Measurements from ENCODE around the gene ATP8B2. TPM values are rescaled to one million over a fixed set of nuclear protein-coding genes. Genes with fewer than 3 reads are reported as not detected.
"Not testable (repeated sequence)": the region's sequence is repeated elsewhere in the genome, so short reads cannot be mapped to it uniquely, and the experiment has no call there.

Gene ATP8B2, protein sequence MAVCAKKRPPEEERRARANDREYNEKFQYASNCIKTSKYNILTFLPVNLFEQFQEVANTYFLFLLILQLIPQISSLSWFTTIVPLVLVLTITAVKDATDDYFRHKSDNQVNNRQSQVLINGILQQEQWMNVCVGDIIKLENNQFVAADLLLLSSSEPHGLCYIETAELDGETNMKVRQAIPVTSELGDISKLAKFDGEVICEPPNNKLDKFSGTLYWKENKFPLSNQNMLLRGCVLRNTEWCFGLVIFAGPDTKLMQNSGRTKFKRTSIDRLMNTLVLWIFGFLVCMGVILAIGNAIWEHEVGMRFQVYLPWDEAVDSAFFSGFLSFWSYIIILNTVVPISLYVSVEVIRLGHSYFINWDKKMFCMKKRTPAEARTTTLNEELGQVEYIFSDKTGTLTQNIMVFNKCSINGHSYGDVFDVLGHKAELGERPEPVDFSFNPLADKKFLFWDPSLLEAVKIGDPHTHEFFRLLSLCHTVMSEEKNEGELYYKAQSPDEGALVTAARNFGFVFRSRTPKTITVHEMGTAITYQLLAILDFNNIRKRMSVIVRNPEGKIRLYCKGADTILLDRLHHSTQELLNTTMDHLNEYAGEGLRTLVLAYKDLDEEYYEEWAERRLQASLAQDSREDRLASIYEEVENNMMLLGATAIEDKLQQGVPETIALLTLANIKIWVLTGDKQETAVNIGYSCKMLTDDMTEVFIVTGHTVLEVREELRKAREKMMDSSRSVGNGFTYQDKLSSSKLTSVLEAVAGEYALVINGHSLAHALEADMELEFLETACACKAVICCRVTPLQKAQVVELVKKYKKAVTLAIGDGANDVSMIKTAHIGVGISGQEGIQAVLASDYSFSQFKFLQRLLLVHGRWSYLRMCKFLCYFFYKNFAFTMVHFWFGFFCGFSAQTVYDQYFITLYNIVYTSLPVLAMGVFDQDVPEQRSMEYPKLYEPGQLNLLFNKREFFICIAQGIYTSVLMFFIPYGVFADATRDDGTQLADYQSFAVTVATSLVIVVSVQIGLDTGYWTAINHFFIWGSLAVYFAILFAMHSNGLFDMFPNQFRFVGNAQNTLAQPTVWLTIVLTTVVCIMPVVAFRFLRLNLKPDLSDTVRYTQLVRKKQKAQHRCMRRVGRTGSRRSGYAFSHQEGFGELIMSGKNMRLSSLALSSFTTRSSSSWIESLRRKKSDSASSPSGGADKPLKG
- total RNA-seq, result 40.4 TPM

DNA sequence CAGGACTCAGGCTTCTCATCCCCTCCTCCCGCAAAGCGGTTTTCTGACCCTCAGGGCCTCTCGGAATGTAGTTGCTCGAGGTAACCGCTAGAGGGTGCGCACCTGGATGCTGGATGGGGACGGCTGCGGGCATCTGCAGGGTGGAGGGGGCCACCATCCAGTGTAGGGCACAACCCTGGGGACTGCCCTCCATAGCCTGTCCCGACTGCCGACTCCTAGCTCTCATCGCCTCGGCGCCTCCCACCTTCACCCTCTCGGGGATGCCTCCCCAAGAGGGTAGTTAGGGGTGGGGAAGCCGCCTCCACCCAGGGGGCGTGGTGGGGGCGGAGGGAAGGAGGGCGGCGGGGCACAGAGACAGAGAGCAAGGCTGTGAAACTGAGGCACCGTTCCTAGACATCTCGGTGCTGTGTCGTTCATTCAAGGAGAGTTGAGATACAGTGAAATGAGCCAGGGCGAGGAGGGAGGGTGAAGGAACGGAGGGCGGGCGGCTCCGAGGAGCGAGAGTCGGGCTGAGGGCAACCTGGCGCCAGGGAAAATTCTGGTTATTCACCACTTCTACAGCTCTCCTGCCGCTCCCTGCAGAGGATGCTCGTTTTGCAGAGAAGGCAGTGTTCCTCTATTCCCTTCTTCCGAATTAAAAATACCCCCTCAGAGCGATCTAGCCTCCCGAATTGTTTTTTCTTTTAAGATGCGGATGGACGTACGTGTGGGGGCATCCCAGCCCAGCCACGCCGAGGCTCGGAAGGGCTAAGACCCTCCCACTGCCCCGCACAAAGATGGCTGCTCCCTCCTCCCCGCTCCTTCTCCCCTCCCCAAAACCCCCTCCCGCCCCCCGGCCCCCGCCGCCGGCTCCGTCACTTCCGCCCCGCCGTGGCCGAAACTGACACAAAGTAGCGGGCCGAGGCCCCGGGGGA lies at the start of gene ATP8B2:
ATP8B2 (plus strand) TSS at position 857 of the 914 bp plus-strand sequence. CDS start 2,617 bp downstream, outside the sequence.
- peak; percentile 72 for DNase-seq

DNA sequence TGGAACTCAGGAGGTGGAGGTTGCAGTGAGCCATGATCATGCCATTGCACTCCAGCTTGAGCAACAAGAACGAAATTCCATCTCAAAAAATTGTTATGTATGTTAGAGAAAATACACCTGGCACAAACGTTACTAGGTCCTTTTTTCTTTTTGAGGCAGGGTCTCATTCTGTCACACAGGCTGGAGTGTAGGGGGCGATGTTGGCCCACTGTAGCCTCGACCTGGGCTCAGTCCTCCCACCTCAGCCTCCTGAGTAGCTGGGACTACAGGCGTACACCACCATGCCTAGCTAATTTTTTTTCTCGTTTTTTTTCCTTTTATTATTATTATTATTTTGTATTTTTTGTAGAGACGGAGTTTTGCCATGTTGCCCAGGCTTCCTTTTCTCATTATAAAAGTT lies 48.5 kb upstream of the ATP8B2 start:
- DNase-seq, result no peak

DNA sequence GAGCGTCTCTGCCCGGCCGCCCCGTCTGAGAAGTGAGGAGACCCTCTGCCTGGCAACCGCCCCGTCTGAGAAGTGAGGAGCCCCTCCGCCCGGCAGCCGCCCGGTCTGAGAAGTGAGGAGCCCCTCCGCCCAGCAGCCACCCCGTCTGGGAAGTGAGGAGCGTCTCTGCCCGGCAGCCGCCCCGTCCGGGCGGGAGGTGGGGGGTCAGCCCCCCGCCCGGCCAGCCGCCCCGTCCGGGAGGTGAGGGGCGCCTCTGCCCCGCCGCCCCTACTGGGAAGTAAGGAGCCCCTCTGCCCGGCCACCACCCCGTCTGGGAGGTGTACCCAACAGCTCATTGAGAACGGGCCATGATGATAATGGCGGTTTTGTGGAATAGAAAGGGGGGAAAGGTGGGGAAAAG lies 37.7 kb upstream of the ATP8B2 start:
- DNase-seq, result not testable (repeated sequence)

DNA sequence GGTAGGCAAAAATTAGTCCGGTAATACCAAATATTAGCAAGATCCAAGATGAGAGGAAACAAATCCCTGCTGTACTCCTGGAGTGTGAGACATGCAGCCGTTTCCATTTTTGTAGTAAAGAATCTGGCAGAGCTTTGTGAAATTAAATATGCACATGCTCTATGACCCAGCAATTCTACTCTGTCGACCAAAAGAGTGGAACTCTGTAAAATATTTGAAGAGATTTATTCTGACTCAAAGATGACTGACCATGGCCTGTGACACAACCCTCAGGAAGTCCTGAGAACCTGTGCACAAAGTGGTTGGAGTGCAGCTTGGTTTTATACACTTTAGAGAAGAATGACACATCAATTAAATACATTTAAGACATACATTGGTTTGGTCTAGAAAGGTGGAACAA lies 36.7 kb upstream of the ATP8B2 start:
- DNase-seq, result no peak

DNA sequence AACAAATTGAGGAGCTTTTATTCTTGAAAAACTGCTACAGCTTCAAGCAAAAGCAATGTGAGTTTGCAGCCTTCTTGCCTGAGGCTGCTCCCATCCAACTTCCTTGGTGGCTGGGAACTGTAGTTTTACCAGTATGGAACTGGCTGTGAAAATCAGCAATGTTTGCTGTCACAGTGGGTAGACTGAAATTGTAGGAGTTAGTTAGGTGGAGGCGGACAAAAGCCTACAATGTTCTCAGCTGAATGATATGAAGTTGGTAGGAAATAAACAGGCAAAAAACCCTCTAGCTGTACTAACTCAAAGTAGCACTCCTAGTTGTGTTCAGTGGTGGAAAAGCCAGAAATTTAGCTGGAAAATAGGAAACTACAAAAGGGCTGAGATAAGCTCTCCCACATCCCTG lies 34.4 kb upstream of the ATP8B2 start:
- DNase-seq, result no peak

DNA sequence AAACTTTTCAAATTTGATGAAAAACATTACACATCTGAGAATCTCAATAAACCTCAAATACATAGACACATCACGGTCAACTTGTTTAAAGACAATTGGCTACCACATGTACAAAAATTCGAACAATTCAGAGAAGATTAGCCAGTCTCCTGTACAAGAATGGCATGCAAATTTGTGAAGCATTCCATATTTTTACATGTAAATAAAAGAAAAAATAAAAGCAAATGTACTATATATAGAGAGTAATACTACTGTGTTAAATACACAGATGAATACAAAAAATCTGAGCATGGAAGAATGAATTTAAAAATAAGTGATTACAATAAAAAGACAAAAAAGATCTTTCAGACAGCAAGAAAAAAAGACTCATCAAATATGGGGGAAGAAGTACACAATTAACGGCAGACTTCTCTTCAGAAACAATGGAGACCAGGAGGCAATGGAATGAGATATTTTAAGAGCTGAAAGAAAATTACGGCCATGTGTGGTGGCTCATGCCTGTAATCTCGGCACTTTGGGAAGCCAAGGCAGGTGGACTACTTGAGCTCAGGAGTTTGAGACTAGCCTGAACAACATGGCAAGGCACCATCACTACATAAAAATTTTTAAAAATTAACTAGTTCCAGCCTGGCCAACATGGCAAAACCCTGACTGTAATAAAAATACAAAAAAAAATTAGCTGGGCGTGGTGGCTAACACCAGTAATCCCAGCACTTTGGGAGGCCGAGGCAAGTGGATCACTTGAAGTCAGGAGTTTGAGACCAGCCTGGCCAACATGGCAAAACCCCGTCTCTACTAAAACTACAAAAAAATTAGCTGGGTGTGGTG lies 29.7 kb upstream of the ATP8B2 start:
- no peak for DNase-seq

DNA sequence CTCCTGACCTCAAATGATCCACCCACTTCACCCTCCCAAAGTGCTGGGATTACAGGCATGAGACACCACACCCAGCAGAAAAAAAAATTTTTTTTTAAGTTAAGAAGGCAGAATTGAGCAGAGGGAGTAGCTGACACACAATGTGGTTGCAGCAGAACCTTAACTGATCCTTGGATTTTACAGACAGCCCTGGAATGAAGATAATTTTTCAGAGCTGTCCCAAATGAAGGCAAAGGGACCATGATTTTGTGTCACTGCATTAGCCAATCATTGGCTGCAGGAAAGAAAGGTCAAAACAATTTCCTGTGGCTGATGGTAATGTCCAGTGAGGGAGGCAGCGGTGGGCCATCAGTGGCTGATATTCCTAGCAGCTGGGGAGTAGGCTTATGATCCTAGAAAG lies 23.7 kb upstream of the ATP8B2 start:
- DNase-seq, result no peak

DNA sequence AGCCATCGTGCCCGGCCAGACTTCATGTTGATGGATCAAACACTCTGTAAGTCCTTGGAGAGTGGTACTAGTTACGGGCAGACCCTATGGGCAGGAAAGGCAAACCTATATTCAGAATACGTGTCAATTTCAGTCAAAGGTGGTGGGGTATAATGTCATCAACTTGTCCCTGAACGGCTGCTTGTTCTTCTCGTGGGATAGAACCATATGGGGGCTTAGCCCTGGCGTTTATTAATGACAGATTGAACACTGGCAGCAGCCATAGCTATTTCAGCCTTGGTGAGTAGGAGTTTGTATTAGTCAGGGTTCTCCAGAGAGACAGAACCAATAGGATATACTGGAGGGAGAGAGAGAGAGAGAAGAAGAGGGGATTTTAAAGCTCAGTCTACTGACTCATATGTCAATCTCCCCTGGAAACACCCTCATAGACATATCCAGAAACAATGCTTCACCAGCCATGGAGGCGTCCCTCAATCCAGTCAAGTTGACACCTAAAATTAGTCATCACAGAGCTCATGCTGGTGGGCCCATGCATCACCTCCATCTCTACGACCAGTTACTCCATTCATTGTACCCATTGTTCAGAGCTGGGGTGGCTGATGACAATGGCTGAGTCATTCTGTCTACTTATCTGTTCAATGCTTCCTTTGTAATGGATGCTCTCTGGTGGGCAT lies 20.5 kb upstream of the ATP8B2 start:
- no peak for DNase-seq

DNA sequence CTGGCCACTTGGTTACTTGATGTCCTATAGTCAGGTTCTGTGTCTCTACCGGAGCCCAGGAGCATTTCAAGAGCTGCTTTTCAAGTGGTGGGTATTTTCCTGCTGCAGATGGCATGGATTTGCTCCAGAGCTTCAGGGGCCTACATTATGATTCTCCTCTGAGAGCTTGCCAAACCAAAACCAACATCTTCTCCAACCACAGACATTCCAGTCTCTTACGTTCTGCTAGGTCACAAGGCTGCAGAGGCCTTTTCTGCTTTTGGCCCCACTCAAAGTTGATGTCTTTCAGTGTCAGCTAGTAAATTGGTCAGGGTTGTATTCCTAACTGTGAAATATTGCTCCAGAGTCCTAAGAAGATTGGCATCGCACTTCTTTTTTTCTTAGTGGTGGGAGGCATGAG lies 19.2 kb upstream of the ATP8B2 start:
- DNase-seq, result no peak

DNA sequence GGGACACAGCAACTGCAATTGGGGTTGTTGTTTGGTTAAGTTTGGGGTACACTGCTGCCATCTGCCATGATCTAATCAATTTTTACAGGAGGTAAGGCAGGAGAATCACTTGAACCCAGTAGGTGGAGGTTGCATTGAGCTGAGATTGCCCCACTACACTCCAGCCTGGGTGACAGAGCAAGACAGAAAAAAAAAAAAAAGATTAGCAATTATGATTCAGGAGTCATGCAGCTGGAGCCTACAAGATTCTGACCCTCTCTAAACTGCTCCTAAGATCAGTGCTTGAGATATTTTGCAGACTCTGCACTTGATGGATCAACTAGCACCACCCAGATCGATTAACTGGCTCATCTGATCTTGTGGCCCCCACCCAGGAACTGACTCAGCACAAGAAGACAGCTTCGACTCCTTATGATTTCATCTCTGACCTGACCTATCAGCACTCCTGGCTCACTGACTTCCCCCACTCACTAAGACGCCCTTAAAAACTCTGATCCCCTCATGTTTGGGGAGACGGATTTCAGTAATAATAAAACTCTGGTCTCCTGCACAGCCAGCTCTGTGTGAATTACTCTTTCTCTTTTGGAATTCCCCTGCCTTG lies 17.6 kb upstream of the ATP8B2 start:
- not testable (repeated sequence) for DNase-seq

DNA sequence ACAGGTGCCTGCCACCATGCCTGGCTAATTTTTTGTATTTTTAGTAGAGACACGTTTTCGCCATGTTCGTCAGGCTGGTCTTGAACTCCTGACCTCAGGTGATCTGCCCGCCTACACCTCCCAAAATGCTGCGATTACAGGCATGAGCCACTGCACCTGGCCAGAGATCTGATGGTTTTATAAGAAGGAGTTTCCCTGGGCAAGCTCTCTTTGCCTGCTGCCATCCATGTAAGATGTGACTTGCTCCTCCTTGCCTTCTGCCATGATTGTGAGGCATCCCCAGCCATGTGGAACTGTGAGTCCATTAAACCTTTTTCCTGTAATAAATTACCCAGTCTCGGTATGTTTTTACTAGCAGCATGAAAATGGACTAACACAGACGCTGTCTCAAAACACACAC lies 16.2 kb upstream of the ATP8B2 start:
- DNase-seq, result not testable (repeated sequence)

DNA sequence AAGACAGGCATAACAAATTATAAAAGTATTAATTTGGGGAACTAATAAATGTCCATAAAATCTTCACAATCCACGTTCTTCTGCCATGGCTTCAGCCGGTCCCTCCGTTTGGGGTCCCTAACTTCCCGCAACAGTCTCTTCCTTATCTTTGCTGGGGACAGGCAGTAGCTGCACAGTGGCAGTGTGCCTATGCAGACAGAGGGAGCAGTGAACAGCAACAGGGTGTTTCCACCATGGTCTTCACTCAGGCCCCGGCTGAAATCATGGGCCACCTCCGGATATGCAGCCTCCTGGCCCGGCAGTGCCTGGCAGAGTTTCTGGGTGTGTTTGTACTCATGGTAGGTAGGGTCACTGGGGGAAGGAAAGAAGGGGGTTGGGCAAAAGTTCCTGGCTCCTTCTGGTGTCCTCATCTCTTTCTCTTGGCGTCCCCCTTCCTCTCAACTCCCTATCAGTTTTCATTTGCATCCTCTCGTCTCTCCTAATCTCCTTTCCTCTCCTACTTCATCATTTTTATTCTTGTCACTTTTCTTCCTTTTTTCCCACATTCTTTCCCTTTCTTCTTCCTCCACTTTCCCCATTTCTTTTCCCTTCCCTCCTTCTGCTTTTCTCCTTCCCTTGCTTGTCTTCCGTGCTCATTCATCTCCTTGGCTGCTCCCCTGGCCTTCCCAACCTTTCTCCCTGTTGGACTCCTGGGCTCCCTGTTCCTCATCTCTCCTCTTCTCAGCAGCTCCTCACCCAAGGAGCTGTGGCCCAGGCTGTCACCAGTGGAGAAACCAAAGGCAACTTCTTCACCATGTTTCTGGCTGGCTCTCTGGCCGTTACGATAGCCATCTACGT lies 12.9 kb upstream of the ATP8B2 start:
- not testable (repeated sequence) for DNase-seq

DNA sequence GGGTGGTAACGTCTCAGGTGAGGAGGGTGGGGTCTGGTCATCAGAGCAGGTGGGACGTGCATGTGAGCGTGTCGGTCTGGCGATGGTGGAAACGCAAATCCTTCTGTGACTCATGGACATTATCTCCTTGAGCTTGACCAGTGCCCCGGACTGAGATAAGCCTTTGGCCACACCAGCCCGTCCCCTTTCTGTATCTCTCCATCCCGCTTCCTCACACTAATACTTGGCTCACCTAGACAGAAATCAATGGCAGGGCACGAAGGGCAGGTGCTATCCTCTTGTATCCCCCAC lies 12.3 kb upstream of the ATP8B2 start:
- DNase-seq, result no peak

DNA sequence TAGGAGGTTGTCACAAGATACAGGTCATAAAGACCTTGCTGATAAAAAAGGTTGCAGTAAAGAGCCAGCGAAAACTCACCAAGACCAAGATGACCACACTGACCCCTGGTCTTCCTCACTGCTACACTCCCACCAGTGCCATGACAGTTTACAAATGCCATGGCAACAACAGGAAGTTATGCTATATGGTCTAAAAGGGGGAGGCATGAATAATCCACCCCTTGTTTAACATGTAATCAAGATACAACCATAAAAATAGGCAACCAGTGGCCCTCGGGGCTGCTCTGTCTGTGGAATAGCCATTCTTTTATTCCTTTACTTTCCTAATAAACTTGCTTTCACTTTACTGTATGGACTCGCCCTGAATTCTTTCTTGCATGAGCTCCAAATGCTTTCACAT lies 11.1 kb upstream of the ATP8B2 start:
- not testable (repeated sequence) for DNase-seq

DNA sequence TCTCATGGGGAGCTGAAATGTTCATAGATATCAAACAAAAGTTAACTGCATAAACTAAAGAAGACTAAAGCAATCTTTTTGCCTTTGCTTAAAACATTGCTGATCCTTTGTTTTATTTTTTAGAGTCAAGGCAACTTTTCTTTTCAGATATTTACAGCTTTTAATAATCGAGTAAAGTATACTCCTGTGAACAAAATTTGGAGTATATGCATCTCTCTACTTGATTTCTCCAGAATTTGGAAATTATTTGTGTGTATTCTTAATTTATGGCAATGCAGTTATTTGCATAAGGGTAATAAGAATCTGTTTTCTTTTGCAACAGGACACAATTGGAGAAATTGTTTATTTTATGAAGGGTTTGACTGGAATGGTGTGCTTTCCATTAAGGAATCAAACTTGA lies 8.6 kb upstream of the ATP8B2 start:
- DNase-seq, result no peak

DNA sequence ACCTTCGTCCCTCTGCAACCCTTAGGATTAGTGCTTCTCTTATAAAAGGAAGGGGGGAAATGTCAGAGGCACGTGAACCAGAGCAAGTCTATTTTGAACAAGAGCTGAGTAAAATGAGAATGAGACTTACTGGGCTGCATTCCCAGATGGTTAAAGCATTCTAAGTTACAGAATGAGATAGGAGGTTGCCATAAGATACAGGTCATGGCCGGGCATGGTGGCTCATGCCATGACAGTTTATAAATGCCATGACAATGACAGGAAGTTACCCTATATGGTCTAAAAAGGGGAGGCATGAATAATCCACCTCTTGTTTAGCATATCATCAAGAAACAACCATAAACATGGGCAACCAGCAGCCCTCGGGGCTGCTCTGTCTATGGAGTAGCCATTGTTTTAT lies 6.9 kb upstream of the ATP8B2 start:
- DNase-seq, result no peak

DNA sequence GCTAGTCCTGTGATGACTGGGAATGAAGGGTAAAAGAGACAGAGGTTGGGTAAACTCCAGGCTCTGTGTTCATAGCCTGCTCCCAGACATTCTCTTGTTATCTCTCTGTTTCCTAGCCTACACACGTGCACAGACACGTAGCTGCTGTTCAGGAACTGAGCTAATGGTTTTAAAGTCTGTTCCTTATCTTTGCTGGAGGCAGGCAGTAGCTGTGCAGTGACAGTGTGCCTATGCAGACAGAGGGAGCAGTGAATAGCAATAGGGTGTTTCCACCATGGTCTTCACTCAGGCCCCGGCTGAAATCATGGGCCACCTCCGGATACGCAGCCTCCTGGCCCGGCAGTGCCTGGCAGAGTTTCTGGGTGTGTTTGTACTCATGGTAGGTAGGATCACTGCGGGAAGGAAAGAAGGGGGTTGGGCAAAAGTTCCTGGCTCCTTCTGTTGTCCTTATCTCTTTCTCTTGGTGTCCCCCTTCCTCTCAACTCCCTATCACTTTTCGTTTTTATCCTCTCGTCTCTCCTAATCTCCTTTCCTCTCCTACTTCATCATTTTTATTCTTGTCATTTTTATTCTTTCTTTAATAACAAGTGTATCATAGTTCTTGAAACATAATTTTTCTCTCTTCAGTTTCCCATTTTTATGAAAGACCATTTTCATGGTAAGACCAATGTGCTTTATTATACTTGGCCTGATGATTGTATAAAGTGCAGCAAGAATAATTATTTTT lies 4.3 kb upstream of the ATP8B2 start, which contains the start of gene AQP10:
AQP10 (plus strand) TSS at position 212 of the 727 bp plus-strand sequence; CDS start at position 275, 63 bp downstream.
- DNase-seq, result no peak

DNA sequence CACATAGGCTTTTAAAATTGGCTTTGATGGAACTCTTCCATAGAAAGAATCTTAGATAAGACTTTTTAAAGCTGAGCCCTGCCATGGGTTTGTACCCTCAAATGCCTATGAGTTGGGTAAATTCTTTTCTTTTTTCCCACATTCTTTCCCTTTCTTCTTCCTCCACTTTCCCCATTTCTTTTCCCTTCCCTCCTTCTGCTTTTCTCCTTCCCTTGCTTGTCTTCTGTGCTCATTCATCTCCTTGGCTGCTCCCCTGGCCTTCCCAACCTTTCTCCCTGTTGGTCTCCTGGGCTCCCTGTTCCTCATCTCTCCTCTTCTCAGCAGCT lies 3.8 kb upstream of the ATP8B2 start:
- not testable (repeated sequence) for DNase-seq

Measured in skin of body (tissue), 2 donors.